MM.1S (cell line): Measurements from ENCODE around the gene CEP57.

ENCODE experiments used
- DNase-seq: peaks from one replicate; pipeline ENCODE4 v3.0.0-alpha.2; 2015
- H2AFZ ChIP-seq: fragments of 300-600 bp; sonication (generic); 2 replicates; pipeline ENCODE4 v1.6.0; 2016; ENCODE audit warnings: antibody characterized with exemption, low read length
- H3F3A ChIP-seq: fragments of 300-600 bp; sonication (generic); 2 replicates; pipeline ENCODE4 v1.6.1; 2016; ENCODE audit warnings: mild to moderate bottlenecking, antibody characterized with exemption, low read length, moderate library complexity, mixed read lengths; ENCODE audit not compliant: insufficient read depth
- H3K27ac ChIP-seq: fragments of 300-600 bp; sonication (generic); 2 replicates; pipeline ENCODE4 v1.5.1; 2016; ENCODE audit warnings: mild to moderate bottlenecking, low read length
- H3K27me3 ChIP-seq: fragments of 300-600 bp; sonication (generic); replicated peaks from 2 replicates; pipeline ENCODE4 v1.6.0; 2016; ENCODE audit warnings: low read length; ENCODE audit not compliant: insufficient read depth
- H3K36me3 ChIP-seq: fragments of 300-600 bp; sonication (generic); replicated peaks from 2 replicates; pipeline ENCODE4 v1.6.1; 2016; ENCODE audit warnings: mild to moderate bottlenecking, low read length, mixed read lengths; ENCODE audit not compliant: insufficient read depth
- H3K4me1 ChIP-seq: fragments of 300-600 bp; sonication (generic); 2 replicates; pipeline ENCODE4 v1.6.1; 2016; ENCODE audit warnings: low read length, mixed read lengths
- H3K4me2 ChIP-seq: fragments of 300-600 bp; sonication (generic); 2 replicates; pipeline ENCODE4 v1.6.0; 2016; ENCODE audit warnings: low read depth, low read length
- H3K4me3 ChIP-seq: fragments of 300-600 bp; sonication (generic); 2 replicates; pipeline ENCODE4 v1.5.1; 2016; ENCODE audit warnings: low read length, mixed read lengths
- H3K79me2 ChIP-seq: fragments of 300-600 bp; sonication (generic); 2 replicates; pipeline ENCODE4 v1.6.1; 2016; ENCODE audit warnings: mixed run types, low read length, mixed read lengths
- H3K9ac ChIP-seq: fragments of 300-600 bp; sonication (generic); 2 replicates; pipeline ENCODE4 v1.6.1; 2016; ENCODE audit warnings: low read length, mixed read lengths
- H3K9me2 ChIP-seq: fragments of 300-600 bp; sonication (generic); replicated peaks from 2 replicates; pipeline ENCODE4 v1.6.1; 2016; ENCODE audit warnings: mild to moderate bottlenecking, low read length, mixed read lengths; ENCODE audit not compliant: insufficient read depth
- H3K9me3 ChIP-seq: fragments of 300-600 bp; sonication (generic); replicated peaks from 2 replicates; pipeline ENCODE4 v1.6.1; 2016; ENCODE audit warnings: mild to moderate bottlenecking, low read length, mixed read lengths; ENCODE audit not compliant: insufficient read depth
- H4K20me1 ChIP-seq: fragments of 300-600 bp; sonication (generic); 2 replicates; pipeline ENCODE4 v1.6.1; 2016; ENCODE audit warnings: mild to moderate bottlenecking, low read length, moderate library complexity, mixed read lengths; ENCODE audit not compliant: insufficient read depth
- EZH2 ChIP-seq: fragments of 300-600 bp; sonication (generic); optimal IDR thresholded peaks from 2 replicates; pipeline ENCODE3; 2017; ENCODE audit warnings: low read depth, mild to moderate bottlenecking, antibody characterized with exemption, low read length, mixed read lengths
- EZH2phosphoT487 ChIP-seq: fragments of 300-600 bp; sonication (generic); IDR thresholded peaks from 2 replicates; pipeline ENCODE4 v1.6.1; 2018; ENCODE audit warnings: antibody characterized with exemption, low read length
- TF ChIP-seq, protein P1 (sequence below): fragments of 300-600 bp; sonication (generic); IDR thresholded peaks from 2 replicates; pipeline ENCODE4 v1.5.1; 2016; ENCODE audit warnings: antibody characterized with exemption, low read length, mixed read lengths

Gene CEP57

DNA sequence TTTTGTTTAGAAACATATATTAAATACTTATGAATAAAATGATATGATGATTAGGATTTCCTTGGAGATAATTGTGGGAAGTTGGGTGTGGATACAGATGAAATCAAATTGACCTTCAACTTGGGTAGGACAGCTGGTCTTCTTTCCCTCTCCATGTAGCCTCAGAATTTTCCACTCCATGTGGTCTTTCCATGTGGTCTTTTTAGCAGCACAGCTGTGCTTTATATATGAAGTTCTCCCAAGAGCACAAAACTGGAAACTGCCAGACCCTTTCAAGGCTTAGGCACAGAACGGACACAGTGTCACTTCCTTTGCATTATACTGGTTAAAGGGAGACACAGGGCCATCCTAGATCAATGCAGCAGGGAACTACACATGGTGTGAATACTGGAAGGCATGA lies 29.4 kb upstream of the CEP57 start:
- H3K9me3 ChIP-seq: no peaks in the 10 kb centered on the region
- no peaks in the 10 kb centered on the region for H3K36me3 ChIP-seq
- DNase-seq: no peak
- no peak overlapping the region for H3K9ac ChIP-seq
- H3K4me3 ChIP-seq: no peak overlapping the region
- no peak overlapping the region for H3K27ac ChIP-seq
- no peaks in the 10 kb centered on the region for H4K20me1 ChIP-seq
- H3K27me3 ChIP-seq: no peaks in the 10 kb centered on the region
- H3K4me2 ChIP-seq: no peak overlapping the region
- H2AFZ ChIP-seq: no peak overlapping the region
- H3K4me1 ChIP-seq: peaks cover 7% of the 10 kb centered on the region
- no peaks in the 10 kb centered on the region for H3K79me2 ChIP-seq
- TF ChIP-seq, protein P1, sequence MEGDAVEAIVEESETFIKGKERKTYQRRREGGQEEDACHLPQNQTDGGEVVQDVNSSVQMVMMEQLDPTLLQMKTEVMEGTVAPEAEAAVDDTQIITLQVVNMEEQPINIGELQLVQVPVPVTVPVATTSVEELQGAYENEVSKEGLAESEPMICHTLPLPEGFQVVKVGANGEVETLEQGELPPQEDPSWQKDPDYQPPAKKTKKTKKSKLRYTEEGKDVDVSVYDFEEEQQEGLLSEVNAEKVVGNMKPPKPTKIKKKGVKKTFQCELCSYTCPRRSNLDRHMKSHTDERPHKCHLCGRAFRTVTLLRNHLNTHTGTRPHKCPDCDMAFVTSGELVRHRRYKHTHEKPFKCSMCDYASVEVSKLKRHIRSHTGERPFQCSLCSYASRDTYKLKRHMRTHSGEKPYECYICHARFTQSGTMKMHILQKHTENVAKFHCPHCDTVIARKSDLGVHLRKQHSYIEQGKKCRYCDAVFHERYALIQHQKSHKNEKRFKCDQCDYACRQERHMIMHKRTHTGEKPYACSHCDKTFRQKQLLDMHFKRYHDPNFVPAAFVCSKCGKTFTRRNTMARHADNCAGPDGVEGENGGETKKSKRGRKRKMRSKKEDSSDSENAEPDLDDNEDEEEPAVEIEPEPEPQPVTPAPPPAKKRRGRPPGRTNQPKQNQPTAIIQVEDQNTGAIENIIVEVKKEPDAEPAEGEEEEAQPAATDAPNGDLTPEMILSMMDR: no peak
- TF ChIP-seq EZH2phosphoT487 (no peak), EZH2 (no peak)
- no peaks in the 10 kb centered on the region for H3F3A ChIP-seq
- no peaks in the 10 kb centered on the region for H3K9me2 ChIP-seq

- H3K9ac ChIP-seq: no peak overlapping the region
- no peak overlapping the region for H3K4me3 ChIP-seq
- H3K4me2 ChIP-seq: no peak overlapping the region
- no peaks in the 10 kb centered on the region for H3F3A ChIP-seq
- no peak overlapping the region for H2AFZ ChIP-seq
- TF ChIP-seq, protein P1: no peak
- TF ChIP-seq EZH2phosphoT487 (no peak), EZH2 (no peak)
- no peaks in the 10 kb centered on the region for H3K79me2 ChIP-seq
- no peaks in the 10 kb centered on the region for H3K36me3 ChIP-seq
- peaks cover 7% of the 10 kb centered on the region for H3K4me1 ChIP-seq
- no peaks in the 10 kb centered on the region for H3K9me2 ChIP-seq
- H3K9me3 ChIP-seq: no peaks in the 10 kb centered on the region
- H3K27me3 ChIP-seq: no peaks in the 10 kb centered on the region
- no peak for DNase-seq
- H4K20me1 ChIP-seq: no peaks in the 10 kb centered on the region
- H3K27ac ChIP-seq: no peak overlapping the region
Observed at GRCh38 chr11:95762534-95762933, 27.8 kb upstream of the CEP57 start.

DNA sequence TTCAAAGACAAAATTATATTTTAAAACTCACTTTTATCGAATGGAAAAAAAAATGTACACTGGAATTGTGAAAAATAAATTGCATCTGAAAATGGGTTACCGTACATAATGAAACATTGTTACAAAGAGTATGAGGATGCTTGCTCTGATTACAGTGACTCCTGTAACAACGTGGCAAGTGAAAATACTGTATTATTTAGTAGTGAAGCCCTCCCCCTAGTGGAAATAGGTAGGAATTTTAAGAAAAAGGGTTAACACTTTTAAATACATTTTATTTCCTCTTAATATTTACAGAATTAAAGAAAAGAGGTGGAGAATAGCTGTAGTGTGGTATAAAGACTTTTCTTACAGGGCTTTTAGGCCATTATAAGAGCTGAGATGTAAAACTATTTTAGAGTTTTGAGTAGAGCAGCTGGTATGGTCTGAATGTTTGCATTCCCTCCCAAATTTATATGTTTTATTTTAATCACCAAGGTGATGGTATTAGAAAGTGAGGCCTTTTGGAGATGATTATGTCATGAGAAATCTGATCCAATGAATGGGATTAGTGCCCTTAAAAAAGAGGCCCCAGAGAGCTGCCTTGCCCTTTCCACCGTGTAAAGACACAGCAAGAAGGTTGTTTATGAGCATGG lies 25.9 kb upstream of the CEP57 start:
- peaks cover 7% of the 10 kb centered on the region for H3K4me1 ChIP-seq
- no peaks in the 10 kb centered on the region for H3K9me2 ChIP-seq
- DNase-seq: peak; percentile 72
- H3K27me3 ChIP-seq: no peaks in the 10 kb centered on the region
- no peak overlapping the region for H3K9ac ChIP-seq
- H3K4me2 ChIP-seq: no peak overlapping the region
- H2AFZ ChIP-seq: no peak overlapping the region
- no peaks in the 10 kb centered on the region for H4K20me1 ChIP-seq
- no peak overlapping the region for H3K4me3 ChIP-seq
- H3K79me2 ChIP-seq: no peaks in the 10 kb centered on the region
- no peak for TF ChIP-seq EZH2phosphoT487
- TF ChIP-seq, protein P1: peak; percentile 66
- TF ChIP-seq EZH2: no peak
- peaks cover 4% of the 10 kb centered on the region; the same call in 1 of the 2 replicates for H3K36me3 ChIP-seq
- H3F3A ChIP-seq: no peaks in the 10 kb centered on the region
- H3K27ac ChIP-seq: no peak overlapping the region
- H3K9me3 ChIP-seq: no peaks in the 10 kb centered on the region
